Large intestine (tissue), 3 donors: ENCODE data around the gene CERS1. TPM values are rescaled to one million over a fixed set of nuclear protein-coding genes. Genes with fewer than 3 reads are reported as not detected.
"Not testable (repeated sequence)": the region's sequence is repeated elsewhere in the genome, so short reads cannot be mapped to it uniquely, and the experiment has no call there.

Experiments
- DNase-seq, 2 donors: peaks; one replicate each; pipeline versions ENCODE4 v3.0.0 to v3.0.0-alpha.2; 2013
- H3K27ac ChIP-seq: one replicate; pipeline ENCODE4 v1.5.1; 2013; ENCODE audit warnings: low read length
- H3K27me3 ChIP-seq: 2 replicates; pipeline ENCODE4 v1.6.1; 2013; ENCODE audit warnings: low read length; ENCODE audit not compliant: control insufficient read depth, insufficient read depth
- H3K36me3 ChIP-seq: 2 replicates; pipeline ENCODE4 v1.6.1; 2013; ENCODE audit warnings: low read length; ENCODE audit not compliant: control insufficient read depth, insufficient read depth
- H3K4me1 ChIP-seq: one replicate; pipeline ENCODE4 v1.6.1; 2013; ENCODE audit warnings: low read length; ENCODE audit not compliant: control insufficient read depth, insufficient read depth
- H3K4me3 ChIP-seq: one replicate; pipeline ENCODE4 v1.5.1; 2013; ENCODE audit warnings: low read length
- H3K9me3 ChIP-seq: one replicate; pipeline ENCODE4 v1.6.1; 2013; ENCODE audit warnings: mild to moderate bottlenecking, low read depth, low read length, moderate library complexity; ENCODE audit not compliant: control insufficient read depth
- WGBS: methylation state at CpG from one replicate; pipeline ENCODE4 v1.1.5; 2013; ENCODE audit warnings: low lambda C conversion rate; ENCODE audit not compliant: insufficient coverage; 5-methylcytosine and 5-hydroxymethylcytosine counted together
- polyA plus RNA-seq: library from polyadenylated mRNA; unstranded; fragments of 120-200 nt; gene quantifications from one replicate; pipeline ENCODE4 v1.2.1, GENCODE V29; 2013

Gene CERS1
- polyA plus RNA-seq, 1 donor = 3.1 TPM

DNA sequence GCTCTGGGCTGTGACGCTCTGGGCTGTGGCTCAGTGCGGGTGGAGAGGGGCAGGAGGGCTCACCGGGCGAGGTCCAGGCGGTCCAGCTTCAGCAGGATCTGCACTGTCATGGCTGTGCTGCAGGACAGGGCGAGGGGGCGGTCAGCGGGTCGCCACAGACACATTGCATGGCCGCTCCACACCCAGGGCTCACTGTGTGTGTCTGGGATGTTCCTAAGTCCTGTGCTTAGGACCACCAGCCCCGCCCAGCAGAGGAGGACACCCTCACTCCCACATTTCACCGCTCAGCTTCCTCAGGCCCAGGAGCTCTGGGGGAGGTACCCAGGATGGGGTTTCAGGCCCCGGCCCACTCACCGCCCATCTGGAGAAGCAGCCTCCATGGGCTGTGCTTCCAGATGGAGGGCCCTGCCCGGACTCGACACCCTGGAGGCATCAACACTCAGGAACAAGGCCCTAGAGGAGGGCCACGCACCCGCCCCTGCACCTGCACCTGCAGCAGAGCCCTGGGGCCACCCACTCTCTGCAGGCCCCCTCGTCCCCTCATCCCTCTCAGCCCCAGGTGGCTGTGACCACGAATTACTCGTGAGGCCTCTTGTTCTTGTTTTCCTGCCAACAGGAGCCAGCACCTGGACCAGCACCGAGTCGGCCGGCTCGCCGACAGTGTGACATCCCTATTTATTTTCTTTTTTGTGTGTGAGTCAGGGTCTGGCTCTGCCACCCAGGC is 9.7 kb upstream of the CERS1 start:
- Histone ChIP-seq H3K4me3 (no peak overlapping the region), H3K27ac (no peak overlapping the region), H3K9me3 (peaks cover 6% of the 10 kb centered on the region), H3K4me1 (no peaks in the 10 kb centered on the region), H3K36me3 (peaks cover 70% of the 10 kb centered on the region), H3K27me3 (no peaks in the 10 kb centered on the region)
- DNase-seq = no peak
- WGBS = no CpG with 5 or more reads among the region's 26 CpGs

DNA sequence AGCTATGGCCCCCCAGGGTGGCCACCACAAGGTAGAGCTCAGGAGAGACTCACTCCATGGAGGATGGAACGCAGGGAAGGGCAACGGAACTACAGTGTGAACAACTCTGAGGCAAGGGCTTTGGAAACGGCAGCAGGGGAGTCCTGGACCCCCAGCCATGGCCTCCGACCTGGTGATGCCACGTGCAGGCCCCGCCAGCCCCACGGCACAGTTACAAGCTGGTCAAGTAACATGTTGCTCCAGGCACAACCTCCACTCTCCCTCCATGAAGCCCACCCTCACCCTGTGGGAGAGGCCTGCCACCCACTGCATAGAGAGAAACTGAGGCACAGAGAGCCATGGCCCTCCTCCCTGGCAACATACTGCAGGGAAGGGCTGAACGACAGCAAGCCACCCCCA is 9.1 kb upstream of the CERS1 start:
- no peak for DNase-seq

DNA sequence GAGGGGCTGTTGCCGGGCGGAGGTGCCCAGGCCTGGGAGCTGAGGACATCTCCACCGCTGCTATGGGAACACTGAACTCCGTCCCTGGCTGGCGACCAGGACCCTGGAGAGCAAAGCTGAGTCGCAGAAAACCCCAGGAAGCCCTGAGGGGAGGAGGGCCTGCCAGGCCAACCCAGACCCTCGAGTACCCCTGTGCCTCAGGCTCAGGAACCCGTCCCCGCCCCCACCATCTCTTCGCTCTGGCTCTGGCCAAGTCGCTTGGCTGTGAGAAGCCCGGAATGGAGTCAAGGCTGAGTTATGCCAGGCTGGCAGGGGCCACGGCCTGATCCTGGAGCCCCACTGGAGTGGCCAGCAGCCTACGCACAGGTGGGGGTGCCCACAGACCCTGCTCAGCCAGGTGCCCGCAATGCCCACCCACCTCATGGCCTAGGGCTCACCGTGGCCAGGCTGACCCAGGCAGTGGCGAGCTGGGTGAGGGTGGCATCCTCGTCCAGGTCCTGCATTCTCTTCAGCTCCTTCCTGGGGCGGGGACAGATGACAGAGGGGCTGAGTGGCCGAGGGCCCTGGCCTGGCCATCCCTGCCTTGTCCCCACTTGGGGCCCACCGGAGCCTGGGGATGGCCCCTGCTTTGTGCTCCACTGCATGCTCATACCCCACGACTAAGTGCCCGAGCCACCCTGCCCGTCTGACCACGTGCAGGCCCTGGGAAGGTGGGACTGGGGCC is 8.5 kb upstream of the CERS1 start:
- no CpG with 5 or more reads among the region's 25 CpGs for WGBS
- Histone ChIP-seq H3K4me3 (no peak overlapping the region), H3K27ac (no peak overlapping the region), H3K36me3 (peaks cover 69% of the 10 kb centered on the region), H3K4me1 (no peaks in the 10 kb centered on the region), H3K27me3 (no peaks in the 10 kb centered on the region), H3K9me3 (peaks cover 6% of the 10 kb centered on the region)
- DNase-seq = no peak

More for the DNA sequence above, 9.1 kb upstream of the CERS1 start:
- peaks cover 68% of the 10 kb centered on the region for H3K36me3 ChIP-seq
- H3K27ac ChIP-seq = no peak overlapping the region
- H3K4me1 ChIP-seq = no peaks in the 10 kb centered on the region
- no peak overlapping the region for H3K4me3 ChIP-seq
- WGBS = no CpG with 5 or more reads among the region's 8 CpGs
- peaks cover 6% of the 10 kb centered on the region for H3K9me3 ChIP-seq
- no peaks in the 10 kb centered on the region for H3K27me3 ChIP-seq

DNA sequence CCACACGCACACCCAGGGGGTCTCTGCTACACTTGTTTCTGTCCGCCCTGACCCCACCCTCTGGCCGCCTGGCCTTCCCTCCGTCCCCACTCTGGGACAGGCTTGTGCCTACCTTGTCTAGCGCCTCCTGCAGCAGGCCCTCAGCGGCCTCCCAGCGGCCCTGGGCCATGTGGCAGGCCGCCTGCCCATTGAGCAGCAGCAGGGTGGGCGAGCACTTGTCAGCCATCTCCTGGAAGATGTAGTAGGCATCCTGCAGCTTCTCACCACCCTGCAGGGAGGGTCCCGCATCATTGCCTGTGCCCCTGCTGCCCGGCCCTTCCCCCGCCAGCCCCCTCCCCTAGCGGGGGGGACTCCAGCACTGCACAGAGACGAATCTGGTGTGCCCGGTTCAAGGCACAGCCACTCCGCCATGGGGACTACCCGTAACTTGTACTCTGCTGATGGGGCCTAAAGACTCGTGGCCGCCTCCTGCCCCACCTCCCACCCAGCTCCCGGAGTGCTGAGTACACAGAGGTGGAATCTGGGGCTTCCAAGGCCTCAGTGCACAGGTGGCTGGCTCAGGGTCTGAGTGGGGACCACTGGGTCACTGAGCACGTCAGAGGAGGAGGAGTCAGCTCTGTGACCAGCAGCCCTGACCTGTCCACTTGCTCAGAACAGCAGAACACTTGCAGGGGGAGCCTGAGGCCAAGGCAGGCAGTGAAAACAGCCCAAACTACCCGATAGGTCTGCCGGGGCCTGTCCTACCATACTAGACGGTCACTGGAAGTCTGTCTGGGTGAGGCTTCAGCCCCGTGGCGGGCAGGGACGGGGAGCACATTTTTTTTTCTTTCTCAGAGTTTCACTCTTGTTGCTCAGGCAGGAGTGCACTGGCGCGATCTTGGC is 7.4 kb upstream of the CERS1 start:
- Histone ChIP-seq H3K4me1 (peaks cover 6% of the 10 kb centered on the region), H3K27ac (no peak overlapping the region), H3K36me3 (peaks cover 62% of the 10 kb centered on the region), H3K4me3 (no peak overlapping the region), H3K9me3 (peaks cover 6% of the 10 kb centered on the region), H3K27me3 (no peaks in the 10 kb centered on the region)
- WGBS = no CpG with 5 or more reads among the region's 29 CpGs
- DNase-seq = no peak

DNA sequence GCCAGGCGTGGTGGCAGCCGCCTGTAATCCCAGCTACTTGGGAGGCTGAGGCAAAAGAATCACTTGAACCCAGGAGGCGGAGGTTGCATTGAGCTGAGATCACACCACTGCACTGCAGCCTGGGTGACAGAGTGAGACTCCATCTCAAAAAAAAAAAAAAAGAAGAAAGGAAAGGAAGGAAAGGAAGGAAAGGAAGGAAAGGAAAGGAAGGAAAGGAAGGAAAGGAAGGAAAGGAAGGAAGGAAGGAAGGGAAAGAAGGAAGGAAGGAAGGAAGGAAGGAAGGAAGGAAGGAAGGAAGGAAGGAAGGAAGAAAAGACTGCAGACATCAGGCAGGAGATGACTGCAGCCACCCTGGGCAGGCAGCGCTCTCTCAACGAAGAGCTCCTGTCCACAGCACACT is 6.6 kb upstream of the CERS1 start:
- WGBS = no CpG with 5 or more reads among the region's 5 CpGs
- peaks cover 56% of the 10 kb centered on the region for H3K36me3 ChIP-seq

DNA sequence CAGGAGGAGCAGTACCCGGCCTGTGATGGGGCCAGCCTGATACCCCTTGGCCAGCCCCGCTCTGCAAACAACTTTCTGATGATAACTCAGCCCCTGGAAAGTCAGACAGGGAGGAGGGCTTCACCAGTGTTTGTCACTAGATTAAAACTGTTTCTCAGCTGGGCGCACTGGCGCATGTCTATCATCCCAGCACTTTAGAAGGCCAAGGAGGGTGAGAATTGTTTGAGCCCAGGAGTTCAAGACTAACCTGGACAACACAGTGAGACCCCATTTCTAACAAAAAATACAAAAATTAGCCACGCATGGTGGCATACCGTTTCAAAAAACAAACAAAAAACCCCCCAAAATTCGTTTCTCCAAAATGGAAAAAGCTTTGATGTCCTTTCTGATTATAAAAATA is 5.5 kb upstream of the CERS1 start:
- Histone ChIP-seq H3K9me3 (peaks cover 3% of the 10 kb centered on the region), H3K4me1 (peaks cover 17% of the 10 kb centered on the region), H3K36me3 (peaks cover 48% of the 10 kb centered on the region), H3K4me3 (no peak overlapping the region), H3K27me3 (peaks cover 2% of the 10 kb centered on the region), H3K27ac (no peak overlapping the region)
- no peak for DNase-seq
- 100% methylated on average over 1 of the region's 7 CpGs for WGBS

More for the DNA sequence above, 6.6 kb upstream of the CERS1 start:
- peaks cover 13% of the 10 kb centered on the region for H3K4me1 ChIP-seq
- H3K4me3 ChIP-seq, H3K27me3 ChIP-seq, H3K27ac ChIP-seq, DNase-seq, H3K9me3 ChIP-seq: not testable (repeated sequence)

DNA sequence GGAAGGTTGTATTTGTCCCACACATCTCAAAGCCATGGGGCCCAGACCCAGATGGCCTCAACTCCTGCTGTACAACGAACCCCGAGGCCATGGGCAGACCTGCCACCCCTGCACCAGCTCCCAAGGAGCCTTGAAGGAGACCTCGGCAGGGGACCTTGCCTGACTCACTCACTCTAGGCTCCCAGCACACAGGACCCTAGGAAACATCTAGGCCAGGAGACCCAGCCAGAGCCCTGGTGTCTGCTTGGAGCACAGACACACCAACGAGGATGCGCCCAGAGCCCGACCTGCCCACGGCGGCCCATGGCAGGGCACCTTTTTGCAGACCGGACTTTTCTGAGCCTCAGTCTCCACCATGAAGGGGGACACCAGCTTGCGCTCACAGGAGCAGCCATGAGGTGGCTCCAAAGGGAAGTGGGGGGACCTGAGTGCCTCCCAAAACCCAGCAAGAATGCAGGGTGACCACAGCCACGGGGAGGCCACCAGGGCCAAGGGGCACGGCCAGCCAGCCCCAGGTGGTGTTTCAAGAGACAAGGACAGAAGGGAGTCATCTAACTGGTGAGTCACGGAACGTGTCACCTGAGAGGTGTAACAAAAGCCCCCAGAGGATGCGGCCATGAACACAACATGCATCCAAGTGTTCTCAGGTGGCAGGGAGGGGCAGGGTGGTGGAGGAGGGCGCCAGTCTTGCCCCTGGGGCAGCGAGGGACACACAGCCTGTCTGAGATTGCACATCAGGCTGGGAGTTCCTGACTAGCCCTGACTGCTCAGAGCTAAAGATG is 4.9 kb upstream of the CERS1 start:
- no peak overlapping the region for H3K27ac ChIP-seq
- H3K27me3 ChIP-seq = peaks cover 3% of the 10 kb centered on the region
- H3K4me3 ChIP-seq = no peak overlapping the region
- peaks cover 42% of the 10 kb centered on the region for H3K36me3 ChIP-seq
- peaks cover 17% of the 10 kb centered on the region for H3K4me1 ChIP-seq
- WGBS = no CpG with 5 or more reads among the region's 17 CpGs
- peaks cover 3% of the 10 kb centered on the region for H3K9me3 ChIP-seq
- no peak for DNase-seq

DNA sequence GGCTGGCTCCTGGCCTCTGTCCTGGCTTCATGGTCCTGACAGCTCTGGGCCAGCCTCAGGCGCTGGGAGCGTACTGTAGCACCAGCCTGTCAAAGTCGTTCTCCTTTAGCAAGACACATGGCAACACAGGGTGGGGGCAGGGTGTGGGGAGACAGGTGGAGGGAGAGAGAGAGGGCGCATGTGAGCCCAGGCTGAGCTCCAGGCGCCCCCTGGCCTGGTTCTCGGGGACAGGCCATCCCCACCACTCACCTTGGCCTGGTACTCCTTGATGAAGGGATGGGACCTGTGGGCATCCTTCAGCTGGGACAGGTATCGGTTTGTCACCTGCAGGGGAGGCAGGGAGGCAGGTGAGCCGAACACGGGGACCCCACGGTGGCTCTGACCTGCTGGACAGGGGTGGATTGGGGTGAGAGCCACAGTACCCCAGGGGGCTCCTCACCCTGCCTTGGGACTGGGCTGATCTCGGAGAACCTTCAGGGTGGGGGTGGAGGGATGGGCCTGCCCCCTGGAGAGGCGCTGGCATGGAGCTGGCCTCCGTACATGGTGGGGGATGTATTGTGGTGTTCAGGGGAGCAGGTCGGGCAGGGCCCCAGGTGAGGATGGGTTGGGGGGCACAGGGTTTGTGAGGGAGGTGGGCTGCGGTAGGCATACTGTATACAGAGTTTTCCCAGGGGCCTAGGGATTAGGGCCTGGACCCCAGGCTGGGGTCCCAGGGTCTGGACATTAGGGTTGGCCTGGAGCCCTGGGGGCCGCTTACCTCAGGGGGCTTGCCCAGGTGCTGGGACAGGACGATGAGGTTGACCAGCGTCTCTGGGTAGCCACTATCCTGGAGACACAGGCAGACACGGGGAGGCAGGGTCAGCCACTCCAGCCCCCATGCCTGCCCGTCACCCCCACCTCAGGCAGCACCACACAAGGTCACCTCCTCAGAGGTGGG is 3.9 kb upstream of the CERS1 start:
- Histone ChIP-seq H3K9me3 (peaks cover 3% of the 10 kb centered on the region), H3K4me1 (peaks cover 18% of the 10 kb centered on the region), H3K36me3 (peaks cover 32% of the 10 kb centered on the region), H3K27me3 (peaks cover 10% of the 10 kb centered on the region), H3K27ac (no peak overlapping the region), H3K4me3 (no peak overlapping the region)
- WGBS = no CpG with 5 or more reads among the region's 20 CpGs
- no peak for DNase-seq
